HG02763 (cell line): ENCODE results near the gene SPAG16.
A peak's percentile ranks its signal among the peaks of the same experiment; 100 is the strongest.

Source experiments
- ATAC-seq: cut with Tn5 transposase; IDR thresholded peaks from one replicate; pipeline ENCODE4 v1.9.1; 2021; ENCODE audit warnings: mild to moderate bottlenecking, moderate library complexity; ENCODE audit not compliant: unreplicated experiment

The SPAG16 gene

DNA sequence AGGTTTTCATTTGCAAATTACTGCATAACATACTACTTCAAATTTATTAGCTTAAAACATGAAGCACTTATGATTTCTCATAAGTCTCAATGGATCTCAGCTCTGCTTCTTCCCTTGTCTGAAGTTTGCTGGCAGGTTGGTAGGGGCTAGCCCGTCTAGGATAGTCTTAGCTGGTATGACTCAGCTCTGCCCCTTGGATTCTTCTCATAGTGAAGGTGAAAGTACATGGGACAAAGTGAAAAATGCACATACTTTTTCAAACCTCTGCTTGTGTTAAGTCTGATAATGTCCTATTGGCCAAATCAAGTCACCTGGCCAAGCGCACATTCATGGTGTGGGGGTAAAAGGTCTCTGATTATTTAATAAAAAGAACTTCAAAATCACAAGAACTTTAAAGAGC, 941.8 kb downstream of the SPAG16 start:
- no peak for ATAC-seq

DNA sequence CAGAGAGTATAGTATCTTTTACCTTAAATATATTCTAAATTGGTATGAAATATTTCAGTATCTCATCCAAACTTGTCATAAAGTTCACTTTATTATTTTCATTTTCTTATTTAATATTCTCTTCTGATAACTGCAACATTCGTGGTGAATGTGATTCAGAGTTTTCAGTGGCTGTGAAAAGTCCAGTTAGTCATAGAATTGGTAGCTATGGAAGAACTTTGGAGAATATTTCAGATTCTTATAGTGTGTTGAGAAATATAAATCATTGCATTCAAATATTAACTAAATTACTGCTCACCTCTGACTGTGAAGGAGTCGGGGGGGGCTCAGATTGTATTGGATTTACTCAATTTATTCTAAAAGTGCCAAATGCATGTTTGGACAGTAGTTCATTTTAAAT, 948.0 kb downstream of the SPAG16 start:
- no peak for ATAC-seq

- ATAC-seq: no peak
Measured at GRCh38 chr2:214233164-214233563, 948.9 kb downstream of the SPAG16 start.

DNA sequence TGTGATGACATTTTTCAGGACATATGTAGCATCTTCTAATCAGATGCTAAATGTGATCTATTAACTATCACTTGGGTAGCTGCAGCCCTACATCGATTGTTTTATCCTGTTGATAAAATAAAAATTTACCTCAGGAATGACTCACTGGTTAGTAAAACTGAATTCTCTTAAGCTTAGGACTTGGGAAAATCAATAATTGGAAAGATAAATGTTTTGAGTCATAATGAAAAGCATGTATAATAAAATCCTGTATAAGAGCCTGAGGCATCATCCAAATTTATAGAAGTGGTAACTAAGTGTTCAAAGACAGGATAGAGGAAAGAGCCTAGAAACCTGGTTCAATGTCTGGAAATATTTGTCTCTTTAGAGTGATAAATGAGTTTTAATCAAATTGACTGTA, 958.5 kb downstream of the SPAG16 start:
- ATAC-seq: no peak

GRCh38 chr2:214244847-214245246, 960.6 kb downstream of the SPAG16 start:
- no peak for ATAC-seq

DNA sequence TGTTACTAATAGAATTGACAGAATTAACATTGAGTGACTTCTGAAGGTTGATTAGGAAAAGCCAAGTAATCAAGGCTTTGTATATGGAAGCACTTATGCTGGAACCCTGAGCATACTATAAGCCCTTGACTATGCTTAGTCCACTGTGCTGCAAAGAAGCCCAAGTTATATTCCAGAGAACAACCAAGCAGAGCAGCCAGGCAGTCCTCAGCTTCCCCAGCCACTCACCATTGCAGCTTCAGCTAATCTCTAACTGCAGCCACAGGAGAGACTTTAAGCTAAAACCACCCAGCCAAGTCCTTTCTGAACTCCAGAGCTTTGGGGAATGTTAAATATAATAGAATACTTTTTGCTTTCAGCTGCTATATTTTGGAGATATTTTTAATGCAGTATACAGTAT, 962.2 kb downstream of the SPAG16 start:
- no peak for ATAC-seq

- ATAC-seq: no peak
Measured at GRCh38 chr2:214247531-214247930, 963.3 kb downstream of the SPAG16 start.

- no peak for ATAC-seq
Measured at GRCh38 chr2:214255046-214255445, 970.8 kb downstream of the SPAG16 start.

DNA sequence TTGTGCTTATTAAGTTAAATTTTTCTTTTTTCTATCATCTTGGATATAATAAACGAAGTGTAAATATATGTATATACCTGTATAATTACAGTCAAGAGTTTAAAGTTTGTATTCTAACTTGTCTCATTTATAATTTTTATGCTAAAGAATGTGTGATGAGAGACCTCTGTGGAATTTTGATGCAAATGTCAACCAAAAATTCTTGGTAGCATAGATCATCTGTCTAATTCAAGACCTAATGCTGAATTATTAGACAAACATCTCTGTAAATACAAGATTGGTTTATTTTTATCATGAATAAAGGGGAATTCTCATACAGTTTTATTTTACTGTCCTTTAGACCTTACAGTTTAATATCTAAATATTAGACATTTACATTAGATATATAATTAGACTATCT, 977.4 kb downstream of the SPAG16 start:
- ATAC-seq: no peak

DNA sequence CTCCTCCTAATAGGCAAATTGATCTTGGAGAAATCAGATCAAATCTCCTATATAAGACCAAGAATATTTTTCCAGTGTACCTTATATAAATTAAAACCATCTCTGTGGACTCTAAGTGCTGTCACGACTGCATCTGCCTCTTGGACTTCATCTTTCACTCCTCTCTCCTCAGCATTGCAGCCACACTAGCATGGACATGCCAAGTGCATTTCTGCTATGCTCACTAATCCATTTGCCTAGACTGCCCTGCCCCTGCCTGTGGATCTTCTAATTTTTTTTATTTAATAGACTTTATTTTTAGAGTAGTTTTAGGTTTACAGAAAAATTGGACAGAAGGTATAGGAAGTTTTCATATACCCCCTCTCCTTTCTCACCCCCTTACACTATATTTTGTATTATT, 979.9 kb downstream of the SPAG16 start:
- no peak for ATAC-seq

DNA sequence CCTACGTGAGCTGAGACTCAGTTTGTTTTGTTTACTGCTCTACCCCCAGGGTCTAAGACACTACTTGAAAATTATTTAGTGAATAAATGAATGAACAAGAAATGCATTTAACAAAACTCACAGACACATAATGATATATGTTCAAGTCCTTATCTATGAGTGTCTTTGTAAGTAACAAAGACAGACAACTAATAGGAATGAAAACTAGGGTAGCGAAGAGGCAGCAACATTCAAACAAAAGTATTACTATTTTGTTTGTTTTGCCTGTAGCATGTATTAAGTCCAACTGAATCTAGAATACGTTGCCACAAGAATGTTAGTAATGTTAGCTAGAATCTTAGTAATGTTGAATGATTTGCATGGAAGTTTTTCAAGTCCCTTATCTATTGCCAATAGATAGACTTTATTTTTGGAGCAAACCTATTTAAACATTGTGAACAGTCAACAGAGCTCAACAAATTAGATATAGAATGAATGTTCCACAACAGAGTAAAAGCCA, 981.8 kb downstream of the SPAG16 start:
- no peak for ATAC-seq

DNA sequence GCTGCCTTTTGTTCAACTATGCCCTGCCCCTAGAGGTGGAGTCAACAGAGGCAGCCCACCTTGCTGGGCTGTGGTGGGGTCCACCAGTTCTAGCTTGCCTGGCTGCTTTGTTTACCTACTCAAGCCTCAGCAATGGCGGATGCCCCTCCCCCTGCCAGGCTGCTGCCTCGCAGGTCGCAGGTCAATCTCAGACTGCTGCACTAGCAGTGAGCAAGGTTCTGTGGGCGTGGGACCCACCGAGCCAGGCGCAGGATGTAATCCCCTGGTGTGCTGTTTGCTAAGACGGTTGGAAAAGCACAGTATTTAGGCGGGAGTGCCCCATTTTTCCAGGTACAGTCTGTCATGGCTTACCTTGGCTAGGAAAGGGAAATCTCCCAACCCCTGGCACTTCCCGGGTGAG, 993.6 kb downstream of the SPAG16 start:
- ATAC-seq: no peak

DNA sequence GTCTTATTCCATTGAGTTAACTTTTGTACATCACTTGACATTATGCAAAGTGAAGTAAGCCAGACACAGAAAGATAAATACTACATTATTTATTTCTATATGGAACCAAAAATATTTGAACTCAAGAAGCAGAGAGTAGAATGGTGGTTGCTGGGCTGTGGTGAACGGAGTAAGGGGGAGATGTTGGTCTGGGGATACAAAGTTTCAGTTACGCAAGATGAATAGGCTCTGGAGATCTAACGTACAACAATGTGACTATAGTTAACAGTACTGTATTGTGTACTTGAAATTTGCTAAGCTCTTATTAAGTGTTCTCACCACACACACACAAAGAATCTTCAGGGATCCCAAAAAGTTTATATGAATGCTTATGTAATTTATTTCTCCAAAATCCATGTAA, 1001.7 kb downstream of the SPAG16 start:
- no peak for ATAC-seq

DNA sequence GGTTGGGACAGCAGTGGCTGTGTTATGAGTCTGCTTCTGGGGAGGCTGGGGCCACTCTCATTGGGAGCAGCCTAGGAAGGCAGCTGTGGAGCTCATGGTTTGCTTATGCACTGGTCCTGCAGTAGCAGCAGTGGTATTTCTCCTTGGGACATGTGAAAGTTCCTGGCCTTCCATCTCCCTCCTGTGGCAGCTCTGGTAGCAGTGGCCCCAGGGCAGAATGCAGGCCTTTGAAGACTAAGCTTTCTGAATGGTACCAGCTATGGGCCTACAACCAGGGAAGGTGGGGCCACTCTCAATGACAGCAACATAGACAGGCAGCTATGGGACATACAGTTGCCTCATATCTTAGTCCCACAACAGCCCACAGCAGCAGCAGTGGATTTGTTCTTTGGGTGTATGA, 1009.3 kb downstream of the SPAG16 start:
- no peak for ATAC-seq

DNA sequence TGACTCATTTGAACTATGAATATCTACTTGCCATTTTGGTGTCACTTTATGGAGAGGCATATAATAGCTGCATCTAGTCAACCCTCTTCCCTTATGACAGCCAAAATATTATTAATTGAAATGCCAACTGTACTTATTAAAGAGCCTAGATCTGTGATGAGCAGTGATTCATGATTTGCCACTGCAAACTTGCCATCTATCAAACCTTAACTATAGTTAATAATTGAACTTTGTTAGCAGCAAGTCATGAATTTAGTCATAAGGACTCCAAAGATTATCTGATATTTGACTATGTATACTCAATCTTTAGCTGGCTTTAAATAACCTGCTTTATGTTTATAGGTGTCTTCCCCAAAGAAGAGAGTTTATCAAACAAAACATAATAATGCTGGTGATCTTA, 1010.2 kb downstream of the SPAG16 start:
- ATAC-seq: no peak

GRCh38 chr2:214297423-214297822, 1013.2 kb downstream of the SPAG16 start:
- ATAC-seq: no peak

DNA sequence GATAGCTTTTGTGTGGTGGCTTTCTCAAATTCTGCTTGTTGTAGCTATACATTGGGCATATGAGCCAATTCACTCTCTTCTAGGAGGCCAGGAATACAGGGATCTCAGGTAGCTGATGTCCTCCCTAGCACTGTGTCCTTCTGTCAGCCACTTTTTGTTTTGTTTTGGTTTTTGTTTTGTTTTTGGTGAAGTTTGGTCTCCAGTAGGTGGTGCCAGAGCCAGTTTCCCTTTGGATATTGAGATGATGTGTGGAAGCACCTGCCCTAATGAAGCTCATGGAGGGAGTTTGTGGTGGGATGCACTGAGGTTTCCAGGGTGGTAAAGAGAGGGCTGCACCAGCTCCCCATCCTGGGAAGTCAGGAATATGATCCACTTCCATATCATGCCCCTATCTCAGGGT, 1026.1 kb downstream of the SPAG16 start:
- ATAC-seq: peak; percentile 68

- ATAC-seq: peak; percentile 35
Measured at GRCh38 chr2:214311031-214311533, 1026.8 kb downstream of the SPAG16 start.

- no peak for ATAC-seq
Measured at GRCh38 chr2:214311931-214312749, 1027.9 kb downstream of the SPAG16 start.

GRCh38 chr2:214315324-214315723, 1031.1 kb downstream of the SPAG16 start:
- no peak for ATAC-seq

DNA sequence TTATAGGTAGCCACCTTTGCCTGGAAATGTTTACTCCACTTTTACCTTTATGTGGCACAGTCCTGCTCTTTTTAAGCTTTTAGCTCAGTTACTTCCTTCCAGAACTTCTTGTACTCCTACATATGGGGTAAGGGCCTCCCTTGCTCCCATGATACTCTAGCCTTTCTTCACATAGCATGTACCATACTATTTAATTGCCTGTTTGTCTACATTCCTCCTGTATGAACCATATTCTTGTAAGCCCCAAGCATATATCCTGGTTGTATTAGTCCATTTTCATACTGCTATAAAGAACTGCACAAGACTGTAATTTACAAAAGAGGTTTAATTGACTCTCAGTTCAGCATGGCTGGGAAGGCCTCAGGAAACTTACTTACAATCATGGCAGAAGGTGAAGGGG, 1035.9 kb downstream of the SPAG16 start:
- ATAC-seq: no peak

GRCh38 chr2:214322662-214323061, 1038.4 kb downstream of the SPAG16 start:
- ATAC-seq: no peak

GRCh38 chr2:214325404-214325803, 1041.1 kb downstream of the SPAG16 start:
- no peak for ATAC-seq
